ENCODE measurements around the gene HYAL1. TPM values are rescaled to one million over a fixed set of nuclear protein-coding genes. Genes with fewer than 3 reads are reported as not detected.

HYAL1 gene
- total RNA-seq, 4 donors from 2014 or later: 2.1 to 30.5 (median 22.1) TPM

GRCh38 chr3:50269460-50269859 is 33.9 kb downstream of the HYAL1 start:
- DNase-seq: no peak
- Histone ChIP-seq H3K36me3 (no peaks in the 10 kb centered on the region), H3K4me3 (peak overlapping the region; percentile 28 to 33), H3K27ac (peak overlapping the region; percentile 97 to 99), H3K9me3 (no peaks in the 10 kb centered on the region), H3K4me1 (peaks cover 9 to 39% of the 10 kb centered on the region in 2 donors), H3K27me3 (no peaks in the 10 kb centered on the region)
- intact Hi-C loops (cut with DNase I; ENCODE audit: low total_unique reads): no loop called here
- no peak for TF ChIP-seq POLR2A (IDR thresholded peaks at IDR 0.05)

- peak within 1 kb of the TSS; percentile 97 to 99 for H3K27ac ChIP-seq
- no peaks in the 10 kb centered on the region for H3K27me3 ChIP-seq
- peak within 1 kb of the TSS; percentile 44 to 63 for H3K4me3 ChIP-seq
- intact Hi-C loops (cut with DNase I; ENCODE audit: low total_unique reads): no loop called here
- TF ChIP-seq, protein P1, sequence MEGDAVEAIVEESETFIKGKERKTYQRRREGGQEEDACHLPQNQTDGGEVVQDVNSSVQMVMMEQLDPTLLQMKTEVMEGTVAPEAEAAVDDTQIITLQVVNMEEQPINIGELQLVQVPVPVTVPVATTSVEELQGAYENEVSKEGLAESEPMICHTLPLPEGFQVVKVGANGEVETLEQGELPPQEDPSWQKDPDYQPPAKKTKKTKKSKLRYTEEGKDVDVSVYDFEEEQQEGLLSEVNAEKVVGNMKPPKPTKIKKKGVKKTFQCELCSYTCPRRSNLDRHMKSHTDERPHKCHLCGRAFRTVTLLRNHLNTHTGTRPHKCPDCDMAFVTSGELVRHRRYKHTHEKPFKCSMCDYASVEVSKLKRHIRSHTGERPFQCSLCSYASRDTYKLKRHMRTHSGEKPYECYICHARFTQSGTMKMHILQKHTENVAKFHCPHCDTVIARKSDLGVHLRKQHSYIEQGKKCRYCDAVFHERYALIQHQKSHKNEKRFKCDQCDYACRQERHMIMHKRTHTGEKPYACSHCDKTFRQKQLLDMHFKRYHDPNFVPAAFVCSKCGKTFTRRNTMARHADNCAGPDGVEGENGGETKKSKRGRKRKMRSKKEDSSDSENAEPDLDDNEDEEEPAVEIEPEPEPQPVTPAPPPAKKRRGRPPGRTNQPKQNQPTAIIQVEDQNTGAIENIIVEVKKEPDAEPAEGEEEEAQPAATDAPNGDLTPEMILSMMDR (IDR thresholded peaks at IDR 0.05): no peak
- peak in 1 of 2 donors; percentile 63 for TF ChIP-seq POLR2A (IDR thresholded peaks at IDR 0.05)
- H3K36me3 ChIP-seq: no peaks in the 10 kb centered on the region
- DNase-seq: peak; percentile 64
- H3K4me1 ChIP-seq: peaks cover 9 to 39% of the 10 kb centered on the region in 2 donors
- H3K9me3 ChIP-seq: no peaks in the 10 kb centered on the region
Observed at GRCh38 chr3:50268703-50269451, 34.5 kb downstream of the HYAL1 start, which contains the start of gene SEMA3B. Gene SEMA3B, plus strand, starts transcription at chr3:50269147. Its CDS starts 94 bp downstream, at chr3:50269241.

- TF ChIP-seq POLR2A (IDR thresholded peaks at IDR 0.05): no peak
- TF ChIP-seq, protein P1 (IDR thresholded peaks at IDR 0.05): no peak
- Histone ChIP-seq H3K4me1 (peaks cover 9 to 43% of the 10 kb centered on the region in 2 donors), H3K27me3 (no peaks in the 10 kb centered on the region), H3K4me3 (peak overlapping the region; percentile 44 to 63), H3K27ac (peak overlapping the region; percentile 97 to 99), H3K9me3 (no peaks in the 10 kb centered on the region), H3K36me3 (no peaks in the 10 kb centered on the region)
- no peak for DNase-seq
- intact Hi-C loops (cut with DNase I; ENCODE audit: low total_unique reads): no loop called here
Observed at GRCh38 chr3:50268276-50268675, 35.1 kb downstream of the HYAL1 start.

GRCh38 chr3:50267280-50267913 is 36.0 kb downstream of the HYAL1 start:
- peak; percentile 71 to 74 for DNase-seq
- TF ChIP-seq POLR2A (IDR thresholded peaks at IDR 0.05): peak; percentile 57 to 67
- TF ChIP-seq, protein P1 (IDR thresholded peaks at IDR 0.05): no peak
- H3K4me3 ChIP-seq: peak overlapping the region; percentile 44 to 63
- H3K27ac ChIP-seq: peak overlapping the region; percentile 97 to 99
- no peaks in the 10 kb centered on the region for H3K36me3 ChIP-seq
- H3K4me1 ChIP-seq: peaks cover 9 to 43% of the 10 kb centered on the region in 2 donors
- H3K9me3 ChIP-seq: no peaks in the 10 kb centered on the region
- no peaks in the 10 kb centered on the region for H3K27me3 ChIP-seq
- intact Hi-C loops (cut with DNase I; ENCODE audit: low total_unique reads): no loop called here

DNA sequence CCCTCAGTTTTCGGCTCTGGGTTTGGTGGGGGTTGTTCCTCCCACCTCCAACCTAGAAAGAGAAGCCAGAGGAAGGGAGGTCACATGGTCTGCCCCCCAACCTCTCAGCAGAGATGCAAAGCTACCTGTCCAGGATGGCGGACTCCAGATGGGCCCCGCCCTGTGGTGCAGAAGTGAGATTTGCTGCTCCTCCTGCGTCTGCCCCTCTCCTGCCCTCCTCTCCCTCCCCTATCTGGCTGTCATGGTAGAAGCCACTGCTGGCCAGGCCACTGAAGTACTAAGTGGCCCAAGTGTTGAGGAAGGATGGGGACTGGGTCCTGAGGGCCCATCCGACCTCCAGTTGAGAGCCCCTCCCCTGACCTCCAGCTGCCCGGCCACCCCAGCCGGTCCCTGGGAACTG is 36.5 kb downstream of the HYAL1 start:
- intact Hi-C loops (cut with DNase I; ENCODE audit: low total_unique reads): no loop called here
- H3K9me3 ChIP-seq: no peaks in the 10 kb centered on the region
- TF ChIP-seq POLR2A (IDR thresholded peaks at IDR 0.05): no peak
- H3K27me3 ChIP-seq: no peaks in the 10 kb centered on the region
- H3K4me3 ChIP-seq: peak overlapping the region; percentile 44 to 63
- no peak for DNase-seq
- H3K4me1 ChIP-seq: peaks cover 9 to 43% of the 10 kb centered on the region in 2 donors
- H3K36me3 ChIP-seq: no peaks in the 10 kb centered on the region
- peak overlapping the region; percentile 97 to 99 for H3K27ac ChIP-seq

DNA sequence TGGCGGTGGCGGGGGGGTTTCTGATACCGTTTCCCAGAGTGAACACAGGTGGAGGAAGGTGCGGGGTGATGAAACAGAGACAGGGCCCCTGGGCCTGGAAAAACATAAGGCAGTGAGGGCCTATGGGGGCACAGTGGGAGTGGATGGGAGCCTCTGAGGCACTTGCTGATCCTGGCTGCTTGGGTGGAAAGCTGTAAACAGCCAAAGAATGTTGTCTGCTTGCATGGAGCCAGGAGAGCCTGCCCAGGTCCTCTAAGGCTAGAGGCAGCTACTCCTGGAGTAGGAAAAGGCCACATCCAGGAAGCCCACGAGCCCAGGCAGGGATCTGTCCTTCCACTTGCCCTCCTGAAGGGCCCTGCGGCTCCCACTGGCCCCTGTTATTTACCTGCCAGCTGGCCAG is 37.4 kb downstream of the HYAL1 start:
- H3K27ac ChIP-seq: peak overlapping the region; percentile 97 to 99
- intact Hi-C loops (cut with DNase I; ENCODE audit: low total_unique reads): no loop called here
- no peak for DNase-seq

More for the DNA sequence above, 37.4 kb downstream of the HYAL1 start:
- Histone ChIP-seq H3K4me1 (peaks cover 9 to 44% of the 10 kb centered on the region in 2 donors), H3K9me3 (no peaks in the 10 kb centered on the region), H3K36me3 (no peaks in the 10 kb centered on the region), H3K4me3 (no peak overlapping the region), H3K27me3 (no peaks in the 10 kb centered on the region)
- TF ChIP-seq, protein P1 (IDR thresholded peaks at IDR 0.05): no peak
- no peak for TF ChIP-seq POLR2A (IDR thresholded peaks at IDR 0.05)
